SK-N-SH (cell line): ENCODE data around the gene CDK6. TPM values are rescaled to one million over a fixed set of nuclear protein-coding genes. Genes with fewer than 3 reads are reported as not detected.
A peak's percentile ranks its signal among the peaks of the same experiment; 100 is the strongest.

Experiments
- CTCF ChIA-PET: fragments of 300-600, 350-600 bp; formaldehyde crosslinking; extraction: SDS; loops from one replicate; lab custom pipeline; 2021; lab: Yijun Ruan, JAX
- POLR2A ChIA-PET: fragments of 350-600 bp; sonication (Branson Sonifier 250); formaldehyde crosslinking; extraction: SDS; loops from one replicate; lab custom pipeline; 2020; ENCODE audit warnings: antibody characterized with exemption, inconsistent platforms; lab: Yijun Ruan, JAX
- DNase-seq: peaks from one replicate; pipeline ENCODE4 v3.0.0; 2012
- H2AFZ ChIP-seq: fragments of 200-600 bp; sonication (generic); 2 replicates; pipeline ENCODE4 v1.8.1; 2016; ENCODE audit warnings: antibody characterized with exemption, mild to moderate bottlenecking, low read depth
- H3F3A ChIP-seq: fragments of 200-600 bp; sonication (generic); replicated peaks from 2 replicates; pipeline ENCODE3; 2016; ENCODE audit warnings: antibody characterized with exemption, mild to moderate bottlenecking; ENCODE audit not compliant: insufficient read depth
- H3K27ac ChIP-seq, 2 experiments: fragments of 200-500 bp in 1 of 2; fragments of 200-600 bp in 1 of 2; sonication (Bioruptor generic) in 1 of 2; sonication (generic), shearing (Covaris generic) in 1 of 2; 2 replicates each; pipeline versions ENCODE4 v1.5.1 to v1.6.1; 2014 to 2016; ENCODE audit warnings: low read depth in 2 of 2, inconsistent platforms in 1 of 2, low read length in 1 of 2, mild to moderate bottlenecking in 1 of 2, mixed read lengths in 1 of 2
- H3K27me3 ChIP-seq: fragments of 200-600 bp; sonication (generic), shearing (Covaris generic); 2 replicates; pipeline ENCODE4 v1.6.1; 2016; ENCODE audit warnings: mixed run types; ENCODE audit not compliant: insufficient read depth
- H3K36me3 ChIP-seq, 2 experiments: fragments of 200-500 bp in 1 of 2; fragments of 200-600 bp in 1 of 2; sonication (Bioruptor generic) in 1 of 2; sonication (generic) in 1 of 2; replicated peaks in 1 of 2; 2 replicates each; pipeline versions ENCODE3 to v1.5.1; 2014 to 2016; ENCODE audit warnings: low read length in 1 of 2, mild to moderate bottlenecking in 1 of 2; ENCODE audit not compliant: insufficient read depth in 2 of 2, control insufficient read depth in 1 of 2
- H3K4me1 ChIP-seq, 2 experiments: fragments of 200-500 bp in 1 of 2; fragments of 200-600 bp in 1 of 2; sonication (Bioruptor generic) in 1 of 2; sonication (generic), shearing (Covaris generic) in 1 of 2; 2 replicates each; pipeline versions ENCODE4 v1.5.1 to v1.6.1; 2014 to 2016; ENCODE audit warnings: low read depth in 1 of 2, low read length in 1 of 2, mixed run types in 1 of 2; ENCODE audit not compliant: insufficient read depth in 2 of 2, control insufficient read depth in 1 of 2
- H3K4me2 ChIP-seq: fragments of 200-600 bp; sonication (generic), shearing (Covaris generic); 2 replicates; pipeline ENCODE4 v1.6.1; 2017; ENCODE audit warnings: mixed run types
- H3K4me3 ChIP-seq, 2 experiments: fragments of 200-500 bp in 1 of 2; fragments of 200-600 bp in 1 of 2; sonication (Bioruptor generic) in 1 of 2; sonication (generic), shearing (Covaris generic) in 1 of 2; 2 replicates each; pipeline versions ENCODE4 v1.5.1 to v1.8.1; 2014 to 2016; ENCODE audit warnings: low read depth in 2 of 2, inconsistent platforms in 1 of 2, low read length in 1 of 2, mild to moderate bottlenecking in 1 of 2, mixed read lengths in 1 of 2, moderate library complexity in 1 of 2
- H3K79me2 ChIP-seq: fragments of 200-600 bp; sonication (generic); 2 replicates; pipeline ENCODE4 v1.8.1; 2017; ENCODE audit warnings: mild to moderate bottlenecking; ENCODE audit not compliant: insufficient read depth
- H3K9ac ChIP-seq: fragments of 200-600 bp; sonication (generic); 2 replicates; pipeline ENCODE4 v1.6.1; 2017; ENCODE audit warnings: mixed run types
- H3K9me2 ChIP-seq: fragments of 200-600 bp; sonication (generic); 2 replicates; pipeline ENCODE4 v1.6.1; 2017; ENCODE audit warnings: mixed run types
- H3K9me3 ChIP-seq: fragments of 200-600 bp; sonication (generic); 2 replicates; pipeline ENCODE4 v1.6.1; 2017; ENCODE audit warnings: mixed run types, mild to moderate bottlenecking, moderate library complexity
- H4K20me1 ChIP-seq: fragments of 200-600 bp; sonication (generic); 2 replicates; pipeline ENCODE4 v1.6.1; 2017; ENCODE audit warnings: mild to moderate bottlenecking, mixed run types; ENCODE audit not compliant: insufficient read depth
- CHD2 ChIP-seq: fragments of 150-350 bp; IDR thresholded peaks from 2 replicates; pipeline ENCODE4 v1.6.1; 2018; ENCODE audit warnings: low read length; ENCODE audit not compliant: partially characterized antibody
- ELF1 ChIP-seq: IDR thresholded peaks from 2 replicates; pipeline ENCODE4 v1.4.0; 2012
- EZH2phosphoT487 ChIP-seq: fragments of 200-600 bp; sonication (generic); IDR thresholded peaks from 2 replicates; pipeline ENCODE4 v1.6.1; 2017; ENCODE audit warnings: low read depth, mixed run types, mild to moderate bottlenecking, antibody characterized with exemption, moderate library complexity, borderline replicate concordance
- FOXJ3 ChIP-seq: sonication (generic); formaldehyde crosslinking; IDR thresholded peaks from 2 replicates; pipeline ENCODE4 v1.5.1; 2020; ENCODE audit warnings: mild to moderate bottlenecking, missing genetic modification reagents
- FOXM1 ChIP-seq: IDR thresholded peaks from 2 replicates; pipeline ENCODE4 v1.4.0; 2012; ENCODE audit warnings: low read depth, mild to moderate bottlenecking
- GABPA ChIP-seq: IDR thresholded peaks from 2 replicates; pipeline ENCODE4 v1.4.0; 2012; ENCODE audit warnings: low read depth, mild to moderate bottlenecking
- JUND ChIP-seq: IDR thresholded peaks from 2 replicates; pipeline ENCODE4 v1.4.0; 2012
- MEF2A ChIP-seq: IDR thresholded peaks from 2 replicates; pipeline ENCODE4 v1.4.0; 2012; ENCODE audit warnings: low read depth, borderline replicate concordance
- NFIC ChIP-seq: IDR thresholded peaks from 2 replicates; pipeline ENCODE4 v1.4.0; 2012; ENCODE audit warnings: borderline replicate concordance
- NRF1 ChIP-seq: IDR thresholded peaks from 2 replicates; pipeline ENCODE4 v1.6.1; 2012; ENCODE audit warnings: low read depth, mild to moderate bottlenecking, low read length
- POLR2AphosphoS5 ChIP-seq: IDR thresholded peaks from 2 replicates; pipeline ENCODE4 v1.6.1; 2012; ENCODE audit warnings: low read depth, low read length
- RAD21 ChIP-seq: IDR thresholded peaks from 2 replicates; pipeline ENCODE4 v1.6.1; 2012; ENCODE audit warnings: mild to moderate bottlenecking, low read length
- RFX5 ChIP-seq: IDR thresholded peaks from 2 replicates; pipeline ENCODE4 v1.6.1; 2012; ENCODE audit warnings: mild to moderate bottlenecking, improper control_type of control experiment, low read length
- RXRA ChIP-seq: IDR thresholded peaks from 2 replicates; pipeline ENCODE4 v1.4.0; 2012; ENCODE audit warnings: low read depth, mild to moderate bottlenecking, borderline replicate concordance
- SIN3A ChIP-seq: IDR thresholded peaks from 2 replicates; pipeline ENCODE4 v1.6.1; 2012; ENCODE audit warnings: low read depth, mild to moderate bottlenecking, low read length, moderate library complexity, borderline replicate concordance
- SMC3 ChIP-seq: IDR thresholded peaks from 2 replicates; pipeline ENCODE4 v1.6.1; 2012; ENCODE audit warnings: low read depth, low read length, improper control_type of control experiment
- TCF12 ChIP-seq: IDR thresholded peaks from 2 replicates; pipeline ENCODE4 v1.4.0; 2012
- TEAD4 ChIP-seq: IDR thresholded peaks from 2 replicates; pipeline ENCODE4 v1.4.0; 2012; ENCODE audit warnings: mild to moderate bottlenecking, borderline replicate concordance; ENCODE audit not compliant: insufficient read depth
- YY1 ChIP-seq: IDR thresholded peaks from 2 replicates; pipeline ENCODE4 v1.4.0; 2012; ENCODE audit warnings: low read depth, mild to moderate bottlenecking
- polyA plus RNA-seq, 3 experiments: library from polyadenylated mRNA; depleted of rRNA; stranded (reverse); fragments of >200 nt; gene quantifications; 2 replicates each; pipeline ENCODE4 v1.2.3, GENCODE V29; 2012
- TF ChIP-seq, protein P1 (sequence below): IDR thresholded peaks from 2 replicates; pipeline ENCODE4 v1.4.0; 2012; ENCODE audit warnings: low read depth, borderline replicate concordance
- TF ChIP-seq, protein P2 (sequence below): fragments of 150-350 bp; IDR thresholded peaks from 2 replicates; pipeline ENCODE4 v1.6.1; 2016; ENCODE audit warnings: mild to moderate bottlenecking, low read depth, low read length
- TF ChIP-seq, protein P3 (sequence below): IDR thresholded peaks from 2 replicates; pipeline ENCODE4 v1.6.1; 2012; ENCODE audit warnings: mild to moderate bottlenecking, low read depth, low read length, moderate library complexity
- TF ChIP-seq, protein P4 (sequence below): fragments of 150-350 bp; IDR thresholded peaks from 2 replicates; pipeline ENCODE4 v1.6.1; 2017; ENCODE audit warnings: antibody characterized with exemption, low read length, low read depth, borderline replicate concordance

Gene CDK6
- polyA plus RNA-seq, 1 of the 3 experiments (the other 2 are of a cell fraction), result 30.3 TPM

DNA sequence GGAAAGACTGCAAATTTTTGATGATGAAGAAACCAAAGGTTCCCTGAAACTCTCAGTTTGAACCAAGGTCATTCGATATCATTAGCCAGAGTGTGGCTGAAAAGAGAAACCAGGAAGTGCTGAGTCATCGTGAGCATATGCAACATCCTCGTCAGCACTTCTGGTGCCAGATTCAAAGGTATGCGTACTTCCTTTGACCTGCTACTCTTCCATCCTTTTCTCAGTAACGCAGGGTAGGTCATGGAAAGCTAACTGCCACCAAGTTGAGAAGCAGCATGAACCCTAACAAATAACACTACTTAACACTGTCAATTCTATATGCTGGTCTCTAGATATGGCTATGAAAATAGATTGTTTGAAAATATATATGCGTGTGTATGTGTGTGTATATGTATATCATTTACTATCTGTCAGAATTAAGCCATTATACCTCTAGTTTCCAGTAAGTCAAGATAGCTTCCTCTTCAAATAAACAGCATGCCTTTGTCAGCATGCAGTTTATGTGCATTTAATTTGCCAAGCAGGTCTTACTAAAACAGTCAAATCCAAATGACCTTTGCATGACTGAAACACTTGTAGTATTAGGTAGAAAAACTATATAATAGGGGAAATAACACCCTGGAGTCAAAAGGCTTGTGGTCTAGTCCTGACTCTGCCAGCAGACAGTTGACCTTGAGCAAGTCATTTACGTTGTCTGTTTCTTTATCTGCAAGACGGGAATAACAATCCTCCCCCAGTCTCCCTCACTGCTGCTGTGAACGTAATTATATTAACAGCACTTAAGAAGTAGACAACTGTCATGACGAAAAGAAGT lies 26.4 kb downstream of the CDK6 start (continued):
- TF ChIP-seq RXRA, result peak; percentile 86; the same call in 1 of the 2 replicates
- TF ChIP-seq, protein P1, sequence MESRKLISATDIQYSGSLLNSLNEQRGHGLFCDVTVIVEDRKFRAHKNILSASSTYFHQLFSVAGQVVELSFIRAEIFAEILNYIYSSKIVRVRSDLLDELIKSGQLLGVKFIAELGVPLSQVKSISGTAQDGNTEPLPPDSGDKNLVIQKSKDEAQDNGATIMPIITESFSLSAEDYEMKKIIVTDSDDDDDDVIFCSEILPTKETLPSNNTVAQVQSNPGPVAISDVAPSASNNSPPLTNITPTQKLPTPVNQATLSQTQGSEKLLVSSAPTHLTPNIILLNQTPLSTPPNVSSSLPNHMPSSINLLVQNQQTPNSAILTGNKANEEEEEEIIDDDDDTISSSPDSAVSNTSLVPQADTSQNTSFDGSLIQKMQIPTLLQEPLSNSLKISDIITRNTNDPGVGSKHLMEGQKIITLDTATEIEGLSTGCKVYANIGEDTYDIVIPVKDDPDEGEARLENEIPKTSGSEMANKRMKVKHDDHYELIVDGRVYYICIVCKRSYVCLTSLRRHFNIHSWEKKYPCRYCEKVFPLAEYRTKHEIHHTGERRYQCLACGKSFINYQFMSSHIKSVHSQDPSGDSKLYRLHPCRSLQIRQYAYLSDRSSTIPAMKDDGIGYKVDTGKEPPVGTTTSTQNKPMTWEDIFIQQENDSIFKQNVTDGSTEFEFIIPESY, result no peak
- no peak for TF ChIP-seq FOXJ3 (CRISPR knock-in tag)
- TF ChIP-seq SIN3A, result peak; percentile 92; the same call in 1 of the 2 replicates
- peak; percentile 97 for TF ChIP-seq ELF1
- peak; percentile 89 for TF ChIP-seq JUND
- peak; percentile 85 for TF ChIP-seq TCF12
- no peak for TF ChIP-seq MEF2A
- peak; percentile 66; the same call in 1 of the 2 replicates for TF ChIP-seq TEAD4
- TF ChIP-seq, protein P2, sequence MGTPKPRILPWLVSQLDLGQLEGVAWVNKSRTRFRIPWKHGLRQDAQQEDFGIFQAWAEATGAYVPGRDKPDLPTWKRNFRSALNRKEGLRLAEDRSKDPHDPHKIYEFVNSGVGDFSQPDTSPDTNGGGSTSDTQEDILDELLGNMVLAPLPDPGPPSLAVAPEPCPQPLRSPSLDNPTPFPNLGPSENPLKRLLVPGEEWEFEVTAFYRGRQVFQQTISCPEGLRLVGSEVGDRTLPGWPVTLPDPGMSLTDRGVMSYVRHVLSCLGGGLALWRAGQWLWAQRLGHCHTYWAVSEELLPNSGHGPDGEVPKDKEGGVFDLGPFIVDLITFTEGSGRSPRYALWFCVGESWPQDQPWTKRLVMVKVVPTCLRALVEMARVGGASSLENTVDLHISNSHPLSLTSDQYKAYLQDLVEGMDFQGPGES, result no peak
- TF ChIP-seq NRF1, result no peak
- TF ChIP-seq CHD2, result no peak
- TF ChIP-seq, protein P3, sequence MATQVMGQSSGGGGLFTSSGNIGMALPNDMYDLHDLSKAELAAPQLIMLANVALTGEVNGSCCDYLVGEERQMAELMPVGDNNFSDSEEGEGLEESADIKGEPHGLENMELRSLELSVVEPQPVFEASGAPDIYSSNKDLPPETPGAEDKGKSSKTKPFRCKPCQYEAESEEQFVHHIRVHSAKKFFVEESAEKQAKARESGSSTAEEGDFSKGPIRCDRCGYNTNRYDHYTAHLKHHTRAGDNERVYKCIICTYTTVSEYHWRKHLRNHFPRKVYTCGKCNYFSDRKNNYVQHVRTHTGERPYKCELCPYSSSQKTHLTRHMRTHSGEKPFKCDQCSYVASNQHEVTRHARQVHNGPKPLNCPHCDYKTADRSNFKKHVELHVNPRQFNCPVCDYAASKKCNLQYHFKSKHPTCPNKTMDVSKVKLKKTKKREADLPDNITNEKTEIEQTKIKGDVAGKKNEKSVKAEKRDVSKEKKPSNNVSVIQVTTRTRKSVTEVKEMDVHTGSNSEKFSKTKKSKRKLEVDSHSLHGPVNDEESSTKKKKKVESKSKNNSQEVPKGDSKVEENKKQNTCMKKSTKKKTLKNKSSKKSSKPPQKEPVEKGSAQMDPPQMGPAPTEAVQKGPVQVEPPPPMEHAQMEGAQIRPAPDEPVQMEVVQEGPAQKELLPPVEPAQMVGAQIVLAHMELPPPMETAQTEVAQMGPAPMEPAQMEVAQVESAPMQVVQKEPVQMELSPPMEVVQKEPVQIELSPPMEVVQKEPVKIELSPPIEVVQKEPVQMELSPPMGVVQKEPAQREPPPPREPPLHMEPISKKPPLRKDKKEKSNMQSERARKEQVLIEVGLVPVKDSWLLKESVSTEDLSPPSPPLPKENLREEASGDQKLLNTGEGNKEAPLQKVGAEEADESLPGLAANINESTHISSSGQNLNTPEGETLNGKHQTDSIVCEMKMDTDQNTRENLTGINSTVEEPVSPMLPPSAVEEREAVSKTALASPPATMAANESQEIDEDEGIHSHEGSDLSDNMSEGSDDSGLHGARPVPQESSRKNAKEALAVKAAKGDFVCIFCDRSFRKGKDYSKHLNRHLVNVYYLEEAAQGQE, result 0 out of 2 replicates have a peak, but pooled peaks have one; percentile 32

DNA sequence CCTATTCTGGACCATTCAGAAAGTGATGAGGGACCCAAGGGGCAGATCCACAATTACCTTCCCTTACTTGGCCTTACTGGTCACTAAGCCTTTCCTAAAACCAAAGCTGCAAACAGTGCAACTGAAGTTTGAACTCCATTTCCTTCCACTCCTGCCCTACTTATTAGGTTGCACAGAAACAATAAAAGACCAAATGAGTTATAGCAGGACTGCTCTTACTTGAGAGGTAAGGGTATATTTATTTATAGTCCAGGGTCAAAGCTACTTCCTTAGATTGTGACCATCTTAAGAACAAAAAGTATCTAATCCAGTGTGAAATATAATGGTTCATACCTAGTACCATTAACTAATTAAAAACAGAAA lies 27.0 kb downstream of the CDK6 start:
- H3K9me2 ChIP-seq, result no peaks in the 10 kb centered on the region
- no peaks in the 10 kb centered on the region for H3K27me3 ChIP-seq
- H3K9me3 ChIP-seq, result no peaks in the 10 kb centered on the region
- H3K4me1 ChIP-seq, result peaks cover 18 to 36% of the 10 kb centered on the region in 2 experiments
- peak overlapping the region; percentile 67 for H3K4me2 ChIP-seq
- H3F3A ChIP-seq, result peaks cover 40% of the 10 kb centered on the region
- ChIA-PET CTCF (interaction anchor here (1.0 to 2.1 kb wide), 5 partner anchors 9 to 29 kb away, joined by 3 to 4 read pairs (median 4); no protein-coding TSS in a partner anchor), POLR2A (no interaction called here)
- peak overlapping the region in 1 of 2 experiments; percentile 3; a peak in 2 of 4 replicates for H3K4me3 ChIP-seq
- H3K36me3 ChIP-seq, result peaks cover 30 to 32% of the 10 kb centered on the region in 2 experiments
- peak overlapping the region; percentile 83 to 93 for H3K27ac ChIP-seq
- no peak for DNase-seq
- peaks cover 100% of the 10 kb centered on the region for H3K79me2 ChIP-seq
- peaks cover 26% of the 10 kb centered on the region for H4K20me1 ChIP-seq
- H2AFZ ChIP-seq, result peak overlapping the region; percentile 62; the same call in 1 of the 2 replicates
- peak overlapping the region; percentile 52 for H3K9ac ChIP-seq
- no peak for TF ChIP-seq YY1
- TF ChIP-seq RFX5, result no peak
- no peak for TF ChIP-seq FOXM1
- TF ChIP-seq GABPA, result no peak
- TF ChIP-seq POLR2AphosphoS5, result no peak
- TF ChIP-seq, protein P4, sequence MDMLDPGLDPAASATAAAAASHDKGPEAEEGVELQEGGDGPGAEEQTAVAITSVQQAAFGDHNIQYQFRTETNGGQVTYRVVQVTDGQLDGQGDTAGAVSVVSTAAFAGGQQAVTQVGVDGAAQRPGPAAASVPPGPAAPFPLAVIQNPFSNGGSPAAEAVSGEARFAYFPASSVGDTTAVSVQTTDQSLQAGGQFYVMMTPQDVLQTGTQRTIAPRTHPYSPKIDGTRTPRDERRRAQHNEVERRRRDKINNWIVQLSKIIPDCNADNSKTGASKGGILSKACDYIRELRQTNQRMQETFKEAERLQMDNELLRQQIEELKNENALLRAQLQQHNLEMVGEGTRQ, result no peak
- no peak for TF ChIP-seq FOXJ3 (CRISPR knock-in tag)
- no peak for TF ChIP-seq SMC3
- TF ChIP-seq RAD21, result no peak
- TF ChIP-seq ELF1, result no peak
- no peak for TF ChIP-seq SIN3A
- TF ChIP-seq NFIC, result no peak
- no peak for TF ChIP-seq EZH2phosphoT487
